Natural killer cell (primary cell): ENCODE measurements around the gene HORMAD2. TPM values are rescaled to one million over a fixed set of nuclear protein-coding genes. Genes with fewer than 3 reads are reported as not detected.
A peak's percentile ranks its signal among the peaks of the same experiment; 100 is the strongest.
"Not testable (repeated sequence)": the region's sequence is repeated elsewhere in the genome, so short reads cannot be mapped to it uniquely, and the experiment has no call there.

ENCODE experiments used
- ATAC-seq, 3 donors: fragments of 150-1000 bp in 2 of 3; fragments of 200-7000 bp in 1 of 3; cut with Tn5 transposase; 1 replicate in 1 of 3; 2 replicates in 2 of 3; pipeline ENCODE4 v1.10.0; 2021; ENCODE audit warnings: mild to moderate bottlenecking in 2 of 3, moderate library complexity in 2 of 3
- DNase-seq, 2 donors: peaks; one replicate each; pipeline versions ENCODE4 v3.0.0 to v3.0.0-alpha.2; 2013 to 2021; ENCODE audit warnings: mixed read lengths in 1 of 2
- H3K27ac ChIP-seq: one replicate; pipeline ENCODE4 v1.5.1; 2013; ENCODE audit warnings: mild to moderate bottlenecking, low read length
- H3K27me3 ChIP-seq: one replicate; pipeline ENCODE4 v1.6.1; 2013; ENCODE audit warnings: low read length; ENCODE audit not compliant: control insufficient read depth, insufficient read depth
- H3K36me3 ChIP-seq: one replicate; pipeline ENCODE4 v1.6.1; 2013; ENCODE audit warnings: low read length; ENCODE audit not compliant: control insufficient read depth, insufficient read depth
- H3K4me1 ChIP-seq: one replicate; pipeline ENCODE4 v1.6.1; 2013; ENCODE audit warnings: low read length; ENCODE audit not compliant: control insufficient read depth, insufficient read depth
- H3K4me3 ChIP-seq: one replicate; pipeline ENCODE4 v1.5.1; 2013; ENCODE audit warnings: low read length
- H3K9me3 ChIP-seq: one replicate; pipeline ENCODE4 v1.6.1; 2013; ENCODE audit warnings: low read length; ENCODE audit not compliant: control insufficient read depth, insufficient read depth
- H3K27ac Mint-ChIP-seq, 2 donors: one replicate each; pipeline ENCODE4 v1.8.0; 2022; ENCODE audit warnings: mild to moderate bottlenecking in 2 of 2, mixed read lengths in 2 of 2, moderate library complexity in 1 of 2
- H3K27me3 Mint-ChIP-seq, 2 donors: one replicate each; pipeline ENCODE4 v1.8.0; 2022; ENCODE audit warnings: low read depth in 2 of 2, mixed read lengths in 2 of 2
- H3K36me3 Mint-ChIP-seq: one replicate; pipeline ENCODE4 v1.8.0; 2022; ENCODE audit warnings: mixed read lengths
- H3K4me1 Mint-ChIP-seq, 2 donors: one replicate each; pipeline ENCODE4 v1.8.0; 2022; ENCODE audit warnings: mixed read lengths in 2 of 2
- H3K4me3 Mint-ChIP-seq: one replicate; pipeline ENCODE4 v1.8.0; 2022; ENCODE audit warnings: mild to moderate bottlenecking, moderate library complexity, mixed read lengths
- H3K9me3 Mint-ChIP-seq, 2 donors: one replicate each; pipeline ENCODE4 v1.8.0; 2022; ENCODE audit warnings: mixed read lengths in 2 of 2
- CTCF ChIP-seq: fragments of 200-600 bp; IDR thresholded peaks from one replicate; pipeline ENCODE4 v1.8.0; 2022; ENCODE audit warnings: antibody characterized with exemption
- WGBS: methylation state at CpG from one replicate; pipeline ENCODE4 v1.1.7; 2013; ENCODE audit warnings: missing lambda C conversion rate; ENCODE audit not compliant: insufficient coverage; 5-methylcytosine and 5-hydroxymethylcytosine counted together
- intact Hi-C: fragments of 100-400 bp; cut with micrococcal nuclease; formaldehyde crosslinking; loops from one replicate; pipeline ENCODE4 v1.14.2; 2022
- total RNA-seq, 4 donors: library from RNA; stranded (reverse); fragments of 120-200 nt in 1 of 4; gene quantifications; one replicate each; pipeline versions ENCODE4 v1.2.3 to v1.2.4, GENCODE V29; 2013 to 2022

Gene HORMAD2
- total RNA-seq, 3 donors from 2014 or later (not counting 1 experiment from before 2014, with no cell fraction given), result not detected

- H3K27me3 ChIP-seq, result no peaks in the 10 kb centered on the region
Measured at GRCh38 chr22:30078320-30079311, 1.6 kb upstream of the HORMAD2 start.

GRCh38 chr22:30080805-30081204, 541 bp downstream of the HORMAD2 start:
- WGBS, result 93% methylated on average over 8 of the region's 9 CpGs
- no peak overlapping the region for H3K27ac ChIP-seq
- H3K27me3 ChIP-seq, result no peaks in the 10 kb centered on the region
- intact Hi-C loops, result no loop called here
- ATAC-seq (no peak), DNase-seq (no peak)
- H3K4me1 ChIP-seq, result peaks cover 6% of the 10 kb centered on the region
- TF ChIP-seq CTCF, result no peak
- H3K4me3 ChIP-seq, result no peak overlapping the region
- Mint-ChIP-seq H3K4me1 (peaks cover 0 to 8% of the 10 kb centered on the region in 2 donors), H3K27ac (no peak overlapping the region), H3K27me3 (peaks cover 26 to 33% of the 10 kb centered on the region in 2 donors), H3K9me3 (no peaks in the 10 kb centered on the region), H3K36me3 (no peaks in the 10 kb centered on the region), H3K4me3 (no peak overlapping the region)
- no peaks in the 10 kb centered on the region for H3K36me3 ChIP-seq
- H3K9me3 ChIP-seq, result no peaks in the 10 kb centered on the region

More at GRCh38 chr22:30078320-30079311, 1.6 kb upstream of the HORMAD2 start:
- Histone ChIP-seq H3K4me3 (no peak overlapping the region), H3K4me1 (peaks cover 6% of the 10 kb centered on the region), H3K36me3 (no peaks in the 10 kb centered on the region), H3K9me3 (no peaks in the 10 kb centered on the region), H3K27ac (no peak overlapping the region)
- Mint-ChIP-seq H3K36me3 (no peaks in the 10 kb centered on the region), H3K4me3 (peak overlapping the region; percentile 43), H3K27ac (peak overlapping the region in 1 of 2 donors; percentile 30), H3K27me3 (peaks cover 29 to 49% of the 10 kb centered on the region in 2 donors), H3K9me3 (no peaks in the 10 kb centered on the region), H3K4me1 (peaks cover 0 to 8% of the 10 kb centered on the region in 2 donors)
- ATAC-seq (no peak), DNase-seq (peak in 1 of 2 donors; percentile 55)
- intact Hi-C loops, result no loop called here
- WGBS, result 78% methylated on average over 9 of the region's 10 CpGs
- no peak for TF ChIP-seq CTCF

- Mint-ChIP-seq H3K4me1 (no peaks in the 10 kb centered on the region), H3K27ac (no peak overlapping the region), H3K9me3 (no peaks in the 10 kb centered on the region), H3K36me3 (no peaks in the 10 kb centered on the region), H3K27me3 (peaks cover 10 to 13% of the 10 kb centered on the region in 2 donors), H3K4me3 (no peak overlapping the region)
- Histone ChIP-seq H3K4me3 (no peak overlapping the region), H3K27me3 (no peaks in the 10 kb centered on the region), H3K36me3 (no peaks in the 10 kb centered on the region), H3K27ac (no peak overlapping the region), H3K4me1 (no peaks in the 10 kb centered on the region), H3K9me3 (no peaks in the 10 kb centered on the region)
- intact Hi-C loops, result no loop called here
- WGBS, result 77% methylated on average over 2 of the region's 2 CpGs
- ATAC-seq, result no peak
- no peak for TF ChIP-seq CTCF
- DNase-seq, result no peak
Measured at GRCh38 chr22:30086496-30086895, 6.2 kb downstream of the HORMAD2 start.

GRCh38 chr22:30087037-30087436, 6.8 kb downstream of the HORMAD2 start:
- H3K4me1 ChIP-seq, H3K9me3 ChIP-seq, H3K4me1 Mint-ChIP-seq, H3K36me3 Mint-ChIP-seq, H3K27ac ChIP-seq, H3K27me3 ChIP-seq, H3K27ac Mint-ChIP-seq, H3K4me3 ChIP-seq, DNase-seq, H3K36me3 ChIP-seq, ATAC-seq, H3K9me3 Mint-ChIP-seq, H3K4me3 Mint-ChIP-seq, intact Hi-C loops: not testable (repeated sequence)
- 92% methylated on average over 5 of the region's 5 CpGs for WGBS
- H3K27me3 Mint-ChIP-seq, result peaks cover 11 to 12% of the 10 kb centered on the region in 2 donors
